ENCODE data around the gene HOOK1.
"Not testable (repeated sequence)": the region's sequence is repeated elsewhere in the genome, so short reads cannot be mapped to it uniquely, and the experiment has no call there.

The HOOK1 gene

DNA sequence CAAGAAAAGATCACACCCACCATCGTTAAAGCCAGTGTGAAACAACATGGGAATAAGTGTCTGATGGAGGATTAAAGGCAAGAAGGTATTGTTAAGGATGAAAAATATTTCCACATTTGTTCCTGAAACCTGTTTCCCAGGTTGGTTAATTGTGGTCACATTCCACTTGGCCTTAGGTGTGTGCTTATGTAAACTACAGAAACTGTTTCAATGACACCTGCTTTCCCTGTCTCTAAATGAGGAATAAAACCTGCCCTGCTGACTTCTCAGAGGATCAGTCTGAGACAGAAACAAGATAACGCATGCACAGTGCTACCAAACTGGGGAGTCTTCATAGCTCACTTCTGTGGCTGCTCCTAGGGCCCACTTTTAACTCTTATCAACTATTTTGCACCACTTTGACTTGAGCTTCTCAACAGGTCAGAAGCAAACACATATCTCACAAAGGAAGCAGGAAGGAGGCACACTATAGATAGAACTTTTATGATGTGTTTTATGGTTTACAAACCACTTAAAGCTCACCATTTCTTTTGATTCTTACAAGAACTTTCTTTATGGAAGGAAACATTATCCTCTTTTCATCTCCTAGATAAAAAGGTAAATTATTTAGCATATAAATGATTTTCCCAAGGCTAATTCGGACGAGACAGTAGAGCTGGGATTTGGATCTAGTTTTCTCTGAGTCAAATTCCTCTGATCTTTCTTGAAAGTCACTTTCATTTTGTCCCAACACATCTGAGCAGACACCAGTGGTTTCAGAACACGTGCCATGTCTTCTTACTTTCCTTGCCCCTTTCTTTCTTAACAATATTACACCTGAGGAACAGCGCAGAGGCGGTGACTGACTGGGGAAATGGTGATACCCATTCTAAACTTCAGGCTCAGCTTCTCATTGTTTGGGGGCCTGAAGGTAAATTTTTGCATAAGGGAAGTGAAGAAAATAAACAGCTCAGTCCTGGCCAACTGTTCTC, 78.4 kb downstream of the HOOK1 start:
- DNase-seq: peak; percentile 18

DNA sequence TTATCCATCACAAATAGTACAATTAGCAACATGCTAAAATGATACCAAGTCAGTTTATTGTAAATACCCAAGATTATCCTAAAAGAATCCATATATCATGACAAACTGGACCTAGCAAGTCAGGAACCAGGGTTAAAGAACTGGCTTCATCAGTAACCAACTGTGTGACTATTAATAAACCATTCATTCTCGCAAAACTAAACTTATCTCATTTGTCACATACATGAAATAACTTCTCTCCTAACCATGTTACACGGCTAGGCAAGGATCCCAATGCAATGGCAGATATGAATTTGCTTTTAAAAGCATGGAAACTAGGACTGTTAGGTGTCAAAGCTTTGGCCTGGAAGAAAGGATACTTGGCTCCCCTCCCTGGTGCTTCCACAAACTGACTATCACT, 82.4 kb downstream of the HOOK1 start:
- no peak for DNase-seq

DNA sequence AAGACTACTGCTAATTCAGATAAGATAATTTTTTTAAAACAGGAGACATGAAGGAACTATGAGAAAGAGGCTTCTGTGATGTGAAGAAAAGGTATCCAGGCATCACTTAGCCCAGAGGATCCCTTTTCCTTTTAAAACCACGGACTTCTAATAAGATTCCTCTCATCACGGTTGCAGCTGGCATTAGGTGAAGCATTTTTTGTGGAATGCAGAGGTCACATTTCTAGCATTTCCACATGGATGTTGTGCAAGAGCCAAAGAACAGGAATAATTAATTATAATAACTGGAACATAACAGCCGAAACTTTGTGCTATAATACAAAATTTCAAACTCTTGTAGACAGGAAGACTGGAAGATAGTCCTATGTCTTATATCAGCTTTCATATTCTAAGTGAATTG, 84.2 kb downstream of the HOOK1 start:
- DNase-seq: no peak

- no peak for DNase-seq
Measured at GRCh38 chr1:59900640-59901039, 85.9 kb downstream of the HOOK1 start.

DNA sequence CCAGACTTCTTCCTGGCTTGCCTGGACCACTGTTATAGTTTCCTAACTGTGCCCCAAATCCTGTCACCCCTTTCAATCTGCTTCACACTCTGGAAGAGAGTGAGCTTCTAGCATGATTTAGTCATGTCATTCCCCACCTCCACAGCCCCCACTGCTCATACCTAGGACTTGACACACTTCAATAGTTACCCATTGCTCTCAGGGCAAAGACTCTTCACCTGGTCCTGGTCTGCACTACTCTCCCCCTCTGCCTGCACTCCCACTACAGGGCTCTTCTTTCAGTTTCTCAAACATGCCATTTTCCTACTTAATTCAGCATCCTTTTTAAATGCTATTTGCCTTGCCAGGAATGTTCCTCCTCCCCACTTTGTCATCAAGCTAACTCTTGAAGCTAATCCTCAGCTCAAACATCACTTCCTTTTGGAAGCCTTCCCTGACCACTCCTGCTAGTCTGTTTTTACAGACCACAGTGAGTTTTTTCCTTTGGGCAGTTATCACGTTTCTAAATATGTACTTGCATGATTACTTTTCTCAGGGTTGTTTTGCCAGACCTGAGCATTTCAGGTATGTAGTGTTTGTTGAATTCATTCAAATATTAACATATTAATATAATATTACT, 87.1 kb downstream of the HOOK1 start:
- DNase-seq: no peak

DNA sequence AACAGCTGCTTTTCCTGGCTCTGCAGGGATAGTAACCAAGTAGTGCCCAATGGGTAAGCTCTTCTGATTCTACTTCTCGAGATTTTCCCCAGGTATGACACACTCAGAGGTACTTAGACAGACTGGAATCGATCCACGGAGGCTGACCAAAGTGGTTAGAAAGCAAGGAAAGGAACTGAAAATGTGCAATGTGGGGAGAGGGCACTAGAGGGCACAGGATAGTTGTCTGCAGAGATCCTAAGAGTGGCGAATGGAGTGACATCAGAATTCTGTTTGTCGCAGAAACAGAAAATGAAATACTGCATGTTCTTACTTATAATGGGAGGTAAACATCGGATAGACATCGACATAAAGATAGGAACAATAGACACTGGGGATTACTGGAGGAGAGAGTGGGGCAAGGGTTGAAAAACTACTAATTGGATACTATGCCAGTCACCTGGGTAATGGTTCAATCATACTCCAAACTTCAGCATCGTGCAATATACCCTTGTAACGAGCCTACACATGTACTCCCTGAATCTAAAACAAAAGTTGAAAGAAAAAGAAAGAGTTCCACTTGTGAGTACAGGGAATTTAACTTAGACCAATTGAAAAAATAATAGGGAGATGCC, 88.5 kb downstream of the HOOK1 start:
- peak; percentile 9 for DNase-seq

DNA sequence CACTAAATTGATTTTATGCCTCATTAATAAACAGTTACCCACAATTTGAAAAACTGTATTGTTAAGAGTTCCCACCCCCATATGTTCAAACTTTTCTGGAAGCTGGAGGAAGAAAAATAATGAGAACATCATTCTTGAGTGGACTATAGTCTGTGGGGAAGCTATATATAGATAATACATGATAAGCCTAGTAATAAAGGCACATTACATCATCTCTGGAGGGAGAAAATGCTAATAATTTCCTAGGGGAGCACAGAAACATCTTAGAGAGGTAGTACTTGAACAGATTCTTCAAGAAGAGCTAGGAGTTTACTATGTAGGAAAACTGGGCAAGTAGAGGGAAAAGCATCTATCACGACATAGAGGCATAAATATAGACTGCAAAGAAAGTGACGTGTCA, 92.2 kb downstream of the HOOK1 start:
- no peak for DNase-seq

- no peak for DNase-seq
Measured at GRCh38 chr1:59908084-59908483, 93.3 kb downstream of the HOOK1 start.

- no peak for DNase-seq
Measured at GRCh38 chr1:59908682-59909081, 93.9 kb downstream of the HOOK1 start.

DNA sequence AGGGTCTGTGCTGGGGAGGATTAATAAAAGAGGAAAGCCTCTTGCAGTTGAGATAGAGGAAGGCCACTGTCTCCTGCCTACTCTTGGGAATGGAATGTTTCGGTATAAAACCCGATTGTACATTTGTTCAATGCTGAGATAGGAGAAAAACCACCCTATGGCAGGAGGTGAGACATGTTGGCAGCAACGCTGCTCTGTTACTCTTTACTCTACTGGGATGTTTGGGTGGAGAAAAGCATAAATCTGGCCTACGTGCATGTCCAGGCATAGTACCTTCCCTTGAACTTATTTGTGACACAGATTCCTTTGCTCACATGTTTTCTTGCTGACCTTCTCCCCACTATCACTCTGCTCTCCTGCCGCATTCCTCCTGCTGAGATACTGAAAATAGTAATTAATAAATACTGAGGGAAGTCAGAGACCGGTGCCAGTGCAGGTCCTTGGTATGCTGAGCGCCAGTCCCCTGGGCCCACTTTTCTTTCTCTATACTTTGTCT, 100.1 kb downstream of the HOOK1 start:
- DNase-seq: not testable (repeated sequence)

GRCh38 chr1:59915516-59915915, 100.8 kb downstream of the HOOK1 start:
- DNase-seq: no peak

GRCh38 chr1:59917026-59917784, 102.5 kb downstream of the HOOK1 start:
- no peak for DNase-seq

DNA sequence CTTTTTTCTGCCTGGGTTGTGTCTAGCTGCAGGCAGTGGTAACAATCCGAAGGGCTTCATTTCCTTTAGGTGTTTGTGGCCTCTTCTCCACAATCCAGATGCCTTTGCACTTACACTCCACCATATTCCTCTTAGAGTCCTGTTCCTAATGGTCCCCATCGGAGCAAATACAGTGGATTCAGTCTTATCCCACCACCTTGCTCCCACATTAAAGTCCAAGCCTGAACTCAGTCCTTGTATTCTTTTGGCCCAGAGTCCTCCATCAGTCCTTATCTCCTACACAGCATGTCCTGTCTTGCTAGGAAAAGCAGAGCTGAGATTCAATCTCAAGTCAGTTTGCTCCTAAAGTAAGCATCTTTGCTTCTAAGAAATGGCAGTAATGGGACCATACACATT, 103.0 kb downstream of the HOOK1 start:
- no peak for DNase-seq

DNA sequence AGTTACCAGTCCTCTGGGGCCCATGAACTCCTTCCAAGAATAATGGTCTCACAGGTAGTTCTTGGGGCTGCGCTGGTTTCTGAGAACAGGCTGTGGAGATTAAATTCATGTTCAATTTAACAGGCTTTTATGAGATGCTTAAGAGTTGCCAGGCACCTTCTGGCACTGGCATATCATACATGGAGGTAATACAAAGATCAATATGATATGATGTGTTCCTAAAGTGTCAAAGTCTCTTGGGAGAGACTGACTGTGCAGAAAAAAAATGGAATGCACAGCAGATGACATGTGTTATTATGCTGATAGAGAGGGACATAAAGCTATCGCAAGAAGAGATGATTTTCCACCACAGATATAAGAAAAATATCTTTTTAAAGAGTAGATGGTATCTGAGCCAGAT, 105.0 kb downstream of the HOOK1 start:
- no peak for DNase-seq

- DNase-seq: not testable (repeated sequence)
Measured at GRCh38 chr1:59921258-59921899, 106.6 kb downstream of the HOOK1 start.

- no peak for DNase-seq
Measured at GRCh38 chr1:59924653-59925052, 109.9 kb downstream of the HOOK1 start.
